CD14-positive monocyte (primary cell): ENCODE results near the gene KIF1B. TPM values are rescaled to one million over a fixed set of nuclear protein-coding genes. Genes with fewer than 3 reads are reported as not detected.

Experiments used
- DNase-seq, 3 donors: peaks; one replicate each; pipeline ENCODE4 v3.0.0-alpha.2; 2011 to 2022
- H2AFZ ChIP-seq: 2 replicates; pipeline ENCODE4 v1.6.0; 2012; ENCODE audit warnings: mild to moderate bottlenecking, low read depth, low read length, inconsistent platforms; ENCODE audit not compliant: insufficient read depth, poor library complexity, severe bottlenecking
- H3K27ac ChIP-seq, 2 donors: 1 replicate in 1 of 2; 2 replicates in 1 of 2; pipeline ENCODE4 v1.5.1; 2012 to 2013; ENCODE audit warnings: low read length in 2 of 2, control low read depth in 1 of 2, inconsistent platforms in 1 of 2, low read depth in 1 of 2, mild to moderate bottlenecking in 1 of 2
- H3K27me3 ChIP-seq, 2 donors: one replicate each; pipeline versions ENCODE4 v1.6.0 to v1.6.1; 2011 to 2013; ENCODE audit warnings: low read length in 2 of 2; ENCODE audit not compliant: control insufficient read depth in 2 of 2, insufficient read depth in 2 of 2
- H3K36me3 ChIP-seq, 2 donors: replicated peaks in 1 of 2; 1 replicate in 1 of 2; 2 replicates in 1 of 2; pipeline versions ENCODE4 v1.5.1 to v1.6.1; 2012 to 2013; ENCODE audit warnings: low read length in 2 of 2, control low read depth in 1 of 2, inconsistent platforms in 1 of 2, mild to moderate bottlenecking in 1 of 2; ENCODE audit not compliant: insufficient read depth in 2 of 2, control insufficient read depth in 1 of 2
- H3K4me1 ChIP-seq, 2 donors: 1 replicate in 1 of 2; 2 replicates in 1 of 2; pipeline versions ENCODE4 v1.5.1 to v1.6.1; 2012 to 2013; ENCODE audit warnings: low read length in 2 of 2, control low read depth in 1 of 2, inconsistent platforms in 1 of 2, mild to moderate bottlenecking in 1 of 2, moderate library complexity in 1 of 2; ENCODE audit not compliant: insufficient read depth in 2 of 2, control insufficient read depth in 1 of 2
- H3K4me2 ChIP-seq: replicated peaks from 2 replicates; pipeline ENCODE3; 2012; ENCODE audit warnings: low read length, moderate library complexity, mild to moderate bottlenecking; ENCODE audit not compliant: poor library complexity, severe bottlenecking; ENCODE audit errors: extremely low read depth
- H3K4me3 ChIP-seq, 3 experiments: fragments of 200-600 bp in 1 of 3; sonication (generic) in 1 of 3; replicated peaks in 1 of 3; 1 replicate in 2 of 3; 2 replicates in 1 of 3; pipeline ENCODE4 v1.5.1; 2011 to 2013; ENCODE audit warnings: low read length in 3 of 3, mild to moderate bottlenecking in 3 of 3, control low read depth in 2 of 3, low read depth in 2 of 3, inconsistent platforms in 1 of 3, moderate library complexity in 1 of 3
- H3K79me2 ChIP-seq: 2 replicates; pipeline ENCODE4 v1.6.0; 2012; ENCODE audit warnings: mild to moderate bottlenecking, control low read depth, inconsistent platforms, low read length, moderate library complexity; ENCODE audit not compliant: insufficient read depth
- H3K9ac ChIP-seq: 2 replicates; pipeline ENCODE4 v1.6.0; 2017; ENCODE audit warnings: low read length, mild to moderate bottlenecking; ENCODE audit not compliant: insufficient read depth, poor library complexity, severe bottlenecking
- H3K9me3 ChIP-seq, 2 donors: replicated peaks in 1 of 2; 1 replicate in 1 of 2; 2 replicates in 1 of 2; pipeline versions ENCODE4 v1.5.1 to v1.6.1; 2012 to 2013; ENCODE audit warnings: low read length in 2 of 2, control low read depth in 1 of 2; ENCODE audit not compliant: control insufficient read depth in 1 of 2, insufficient read depth in 1 of 2
- H4K20me1 ChIP-seq: 2 replicates; pipeline ENCODE4 v1.6.0; 2012; ENCODE audit warnings: mild to moderate bottlenecking, low read length, control low read depth, moderate library complexity; ENCODE audit not compliant: insufficient read depth
- H3K27ac Mint-ChIP-seq, 7 donors: one replicate each; pipeline ENCODE4 v1.8.0; 2020; ENCODE audit warnings: mild to moderate bottlenecking in 7 of 7, mixed read lengths in 7 of 7, moderate library complexity in 6 of 7, inconsistent platforms in 2 of 7
- H3K27me3 Mint-ChIP-seq, 3 donors: one replicate each; pipeline ENCODE4 v1.8.0; 2021 to 2022; ENCODE audit warnings: low read depth in 3 of 3, mild to moderate bottlenecking in 3 of 3, mixed read lengths in 3 of 3, moderate library complexity in 3 of 3, inconsistent platforms in 1 of 3
- H3K36me3 Mint-ChIP-seq, 2 donors: one replicate each; pipeline ENCODE4 v1.8.0; 2020; ENCODE audit warnings: mixed read lengths in 2 of 2, inconsistent platforms in 1 of 2, mild to moderate bottlenecking in 1 of 2
- H3K4me1 Mint-ChIP-seq: one replicate; pipeline ENCODE4 v1.8.0; 2020; ENCODE audit warnings: mild to moderate bottlenecking, mixed read lengths
- H3K4me3 Mint-ChIP-seq, 2 donors: one replicate each; pipeline ENCODE4 v1.8.0; 2020; ENCODE audit warnings: mild to moderate bottlenecking in 2 of 2, mixed read lengths in 2 of 2, moderate library complexity in 1 of 2
- H3K9me3 Mint-ChIP-seq, 7 donors: one replicate each; pipeline ENCODE4 v1.8.0; 2020 to 2022; ENCODE audit warnings: mixed read lengths in 7 of 7, mild to moderate bottlenecking in 6 of 7, moderate library complexity in 6 of 7, inconsistent platforms in 2 of 7
- WGBS: methylation state at CpG from one replicate; pipeline ENCODE4 v1.1.5; 2013; ENCODE audit warnings: missing lambda C conversion rate; ENCODE audit not compliant: insufficient coverage; 5-methylcytosine and 5-hydroxymethylcytosine counted together
- intact Hi-C, 2 donors: fragments of 100-400 bp; cut with micrococcal nuclease; formaldehyde crosslinking; loops; one replicate each; pipeline versions ENCODE4 v1.15.0 to v1.15.1; 2023
- polyA plus RNA-seq, 3 donors: library from polyadenylated mRNA; depleted of rRNA in 1 of 3; unstranded in 2 of 3; stranded (reverse) in 1 of 3; fragments of 300-500 nt in 2 of 3; fragments of >200 nt in 1 of 3; fragmentation: Illumina TruSeq in 2 of 3; gene quantifications; 1 replicate in 2 of 3; 2 replicates in 1 of 3; pipeline ENCODE4 v1.2.3, GENCODE V29; 2012 to 2021
- TF ChIP-seq, protein P1 (sequence below): fragments of 200-600 bp; IDR thresholded peaks from one replicate; pipeline ENCODE4 v1.8.0; 2022; ENCODE audit warnings: antibody characterized with exemption, mild to moderate bottlenecking

The KIF1B gene
- polyA plus RNA-seq, 3 donors = 3.0 to 7.0 (median 3.3) TPM

- H3K36me3 Mint-ChIP-seq = peaks cover under 1 to 1% of the 10 kb centered on the region in 2 donors
- no peak for DNase-seq
- peaks cover 0 to under 1% of the 10 kb centered on the region in 2 donors for H3K36me3 ChIP-seq
Observed at GRCh38 chr1:10186331-10187025, 23.9 kb upstream of the KIF1B start.

GRCh38 chr1:10187026-10187334, 23.4 kb upstream of the KIF1B start:
- Mint-ChIP-seq H3K9me3 (peaks cover 0 to 5% (median 2%) of the 10 kb centered on the region in 7 donors), H3K27me3 (peaks cover 0 to 2% (median 0%) of the 10 kb centered on the region in 3 donors), H3K27ac (no peak overlapping the region), H3K4me3 (no peak overlapping the region), H3K36me3 (peaks cover 0 to 1% of the 10 kb centered on the region in 2 donors), H3K4me1 (peaks cover 10% of the 10 kb centered on the region)
- Histone ChIP-seq H3K4me2 (no peak overlapping the region), H3K9ac (no peak overlapping the region), H3K9me3 (no peaks in the 10 kb centered on the region), H3K79me2 (no peaks in the 10 kb centered on the region), H3K36me3 (no peaks in the 10 kb centered on the region), H3K4me3 (no peak overlapping the region), H2AFZ (no peak overlapping the region), H4K20me1 (no peaks in the 10 kb centered on the region), H3K27ac (no peak overlapping the region), H3K27me3 (no peaks in the 10 kb centered on the region), H3K4me1 (peaks cover 0 to 4% of the 10 kb centered on the region in 2 donors)
- DNase-seq = no peak
- no CpG with 5 or more reads among the region's 4 CpGs for WGBS
- intact Hi-C loops = no loop called here
- TF ChIP-seq, protein P1, sequence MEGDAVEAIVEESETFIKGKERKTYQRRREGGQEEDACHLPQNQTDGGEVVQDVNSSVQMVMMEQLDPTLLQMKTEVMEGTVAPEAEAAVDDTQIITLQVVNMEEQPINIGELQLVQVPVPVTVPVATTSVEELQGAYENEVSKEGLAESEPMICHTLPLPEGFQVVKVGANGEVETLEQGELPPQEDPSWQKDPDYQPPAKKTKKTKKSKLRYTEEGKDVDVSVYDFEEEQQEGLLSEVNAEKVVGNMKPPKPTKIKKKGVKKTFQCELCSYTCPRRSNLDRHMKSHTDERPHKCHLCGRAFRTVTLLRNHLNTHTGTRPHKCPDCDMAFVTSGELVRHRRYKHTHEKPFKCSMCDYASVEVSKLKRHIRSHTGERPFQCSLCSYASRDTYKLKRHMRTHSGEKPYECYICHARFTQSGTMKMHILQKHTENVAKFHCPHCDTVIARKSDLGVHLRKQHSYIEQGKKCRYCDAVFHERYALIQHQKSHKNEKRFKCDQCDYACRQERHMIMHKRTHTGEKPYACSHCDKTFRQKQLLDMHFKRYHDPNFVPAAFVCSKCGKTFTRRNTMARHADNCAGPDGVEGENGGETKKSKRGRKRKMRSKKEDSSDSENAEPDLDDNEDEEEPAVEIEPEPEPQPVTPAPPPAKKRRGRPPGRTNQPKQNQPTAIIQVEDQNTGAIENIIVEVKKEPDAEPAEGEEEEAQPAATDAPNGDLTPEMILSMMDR = no peak

More at GRCh38 chr1:10186331-10187025, 23.9 kb upstream of the KIF1B start:
- Histone ChIP-seq H3K4me1 (peaks cover 0 to 4% of the 10 kb centered on the region in 2 donors), H3K4me2 (no peak overlapping the region), H3K9me3 (no peaks in the 10 kb centered on the region), H4K20me1 (no peaks in the 10 kb centered on the region), H3K27me3 (no peaks in the 10 kb centered on the region), H3K9ac (no peak overlapping the region), H3K79me2 (no peaks in the 10 kb centered on the region), H2AFZ (no peak overlapping the region), H3K27ac (no peak overlapping the region), H3K4me3 (no peak overlapping the region)
- H3K27ac Mint-ChIP-seq = no peak overlapping the region
- no peak overlapping the region for H3K4me3 Mint-ChIP-seq
- 98% methylated on average over 8 of the region's 12 CpGs for WGBS
- intact Hi-C loops = no loop called here
- H3K27me3 Mint-ChIP-seq = no peaks in the 10 kb centered on the region
- TF ChIP-seq, protein P1 = no peak
- peaks cover 0 to 4% (median under 1%) of the 10 kb centered on the region in 7 donors for H3K9me3 Mint-ChIP-seq
- H3K4me1 Mint-ChIP-seq = peaks cover 6% of the 10 kb centered on the region
